ENCODE data around the gene ASB15.
A peak's percentile ranks its signal among the peaks of the same experiment; 100 is the strongest.

Gene ASB15

DNA sequence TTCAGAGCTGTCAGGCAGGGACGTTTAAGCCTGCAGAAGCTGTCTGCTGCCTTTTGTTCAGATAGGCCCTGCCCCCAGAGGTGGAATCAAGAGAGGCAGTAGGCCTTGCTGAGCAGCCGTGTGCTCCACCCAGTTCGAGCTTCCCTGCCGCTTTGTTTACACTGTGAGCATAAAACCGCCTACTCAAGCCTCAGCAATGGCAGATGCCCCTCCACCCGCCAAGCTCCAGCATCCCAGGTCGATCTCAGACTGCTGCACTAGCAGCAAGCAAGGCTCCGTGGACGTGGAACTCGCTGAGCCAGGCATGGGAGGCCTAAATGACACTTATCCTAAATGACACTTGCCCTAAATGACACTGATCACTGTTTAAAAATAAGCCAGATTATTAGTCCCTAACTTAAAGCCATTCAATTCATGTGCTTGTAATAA, 6.8 kb upstream of the ASB15 start:
- Histone ChIP-seq H3K27me3 (ENCODE audit: control insufficient read depth in 3 of 3, insufficient read depth in 3 of 3, low read depth in 1 of 3, low read length in 3 of 3) (no peaks in the 10 kb centered on the region), H3K4me2 (ENCODE audit: insufficient read depth, low read length, poor library complexity, severe bottlenecking) (peak overlapping the region; percentile 14), H3K27ac (replicated peaks; ENCODE audit: low read length) (no peak overlapping the region), H3K18ac (ENCODE audit: low read length) (no peak overlapping the region), H2AFZ (ENCODE audit: low read length) (peak overlapping the region; percentile 87), H3K4me3 (ENCODE audit: low read length in 2 of 2) (peak overlapping the region in 1 of 2 donors; percentile 19), H3K79me1 (ENCODE audit: low read depth, low read length) (no peaks in the 10 kb centered on the region), H2AK5ac (ENCODE audit: low read depth, low read length) (no peak overlapping the region), H2BK120ac (ENCODE audit: low read depth, low read length) (no peak overlapping the region), H3K9me3 (replicated peaks in 1 of 2; ENCODE audit: control insufficient read depth in 2 of 2, insufficient read depth in 1 of 2, low read depth in 1 of 2, low read length in 2 of 2) (no peaks in the 10 kb centered on the region), H3K9ac (ENCODE audit: low read depth, low read length, poor library complexity) (no peak overlapping the region), H2BK15ac (ENCODE audit: low read length) (no peak overlapping the region), H2BK5ac (ENCODE audit: low read length) (no peak overlapping the region), H3K4ac (ENCODE audit: low read length) (no peak overlapping the region), H3K36me3 (replicated peaks in 1 of 2; ENCODE audit: control insufficient read depth in 2 of 2, insufficient read depth in 2 of 2, low read length in 2 of 2) (no peaks in the 10 kb centered on the region), H2BK12ac (ENCODE audit: low read length) (no peak overlapping the region), H4K91ac (ENCODE audit: low read depth, low read length, poor library complexity) (no peak overlapping the region), H3K14ac (ENCODE audit: low read length) (no peak overlapping the region), H3K4me1 (ENCODE audit: control insufficient read depth in 2 of 2, insufficient read depth in 1 of 2, low read depth in 1 of 2, low read length in 2 of 2) (peaks cover 5 to 6% of the 10 kb centered on the region in 2 donors), H4K8ac (ENCODE audit: low read depth, low read length) (no peak overlapping the region), H3K23ac (ENCODE audit: low read depth, low read length, poor library complexity) (no peak overlapping the region)
- WGBS, 2 donors (ENCODE audit: extremely low coverage in 2 of 2, insufficient read length in 2 of 2, insufficient replicate concordance in 1 of 2): no CpG with 5 or more reads among the region's 10 CpGs
- peak; percentile 54 for DNase-seq (ENCODE audit: low spot score)

DNA sequence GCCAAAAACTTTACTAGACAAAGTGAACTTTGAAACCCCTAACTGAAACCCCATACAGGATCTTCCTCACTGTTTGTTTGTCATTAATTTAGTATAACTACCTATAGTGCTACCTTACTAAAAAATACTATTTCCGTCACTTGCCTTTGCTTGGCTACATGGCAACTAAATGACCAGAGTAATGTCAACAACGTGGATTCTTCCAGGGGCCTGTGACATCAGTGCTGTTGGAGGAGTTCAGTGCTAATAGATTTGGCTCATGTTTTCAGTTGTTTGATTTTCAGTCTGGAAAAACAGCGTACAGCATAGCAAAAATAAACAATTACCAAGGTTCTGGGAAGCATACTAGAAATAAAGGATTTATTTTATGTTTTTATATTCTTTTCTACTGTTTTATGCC, 3.0 kb upstream of the ASB15 start:
- H3K79me1 ChIP-seq (ENCODE audit: low read depth, low read length): no peaks in the 10 kb centered on the region
- no peak overlapping the region for H3K4me2 ChIP-seq (ENCODE audit: insufficient read depth, low read length, poor library complexity, severe bottlenecking)
- no peak overlapping the region for H3K4ac ChIP-seq (ENCODE audit: low read length)
- no peaks in the 10 kb centered on the region for H3K36me3 ChIP-seq (replicated peaks in 1 of 2; ENCODE audit: control insufficient read depth in 2 of 2, insufficient read depth in 2 of 2, low read length in 2 of 2)
- H2BK120ac ChIP-seq (ENCODE audit: low read depth, low read length): no peak overlapping the region
- H2AFZ ChIP-seq (ENCODE audit: low read length): no peak overlapping the region
- no peak overlapping the region for H2AK5ac ChIP-seq (ENCODE audit: low read depth, low read length)
- H4K91ac ChIP-seq (ENCODE audit: low read depth, low read length, poor library complexity): no peak overlapping the region
- no peak overlapping the region for H3K14ac ChIP-seq (ENCODE audit: low read length)
- no peak overlapping the region for H3K18ac ChIP-seq (ENCODE audit: low read length)
- DNase-seq (ENCODE audit: low spot score): no peak
- no peak overlapping the region for H4K8ac ChIP-seq (ENCODE audit: low read depth, low read length)
- no peaks in the 10 kb centered on the region for H3K27me3 ChIP-seq (ENCODE audit: control insufficient read depth in 3 of 3, insufficient read depth in 3 of 3, low read depth in 1 of 3, low read length in 3 of 3)
- H3K4me1 ChIP-seq (ENCODE audit: control insufficient read depth in 2 of 2, insufficient read depth in 1 of 2, low read depth in 1 of 2, low read length in 2 of 2): peaks cover 5 to 6% of the 10 kb centered on the region in 2 donors
- no peak overlapping the region for H3K9ac ChIP-seq (ENCODE audit: low read depth, low read length, poor library complexity)
- no peak overlapping the region for H3K4me3 ChIP-seq (ENCODE audit: low read length in 2 of 2)
- WGBS, 2 donors (ENCODE audit: extremely low coverage in 2 of 2, insufficient read length in 2 of 2, insufficient replicate concordance in 1 of 2): no CpG with 5 or more reads among the region's 3 CpGs
- H2BK15ac ChIP-seq (ENCODE audit: low read length): no peak overlapping the region
- no peaks in the 10 kb centered on the region for H3K9me3 ChIP-seq (replicated peaks in 1 of 2; ENCODE audit: control insufficient read depth in 2 of 2, insufficient read depth in 1 of 2, low read depth in 1 of 2, low read length in 2 of 2)
- H3K23ac ChIP-seq (ENCODE audit: low read depth, low read length, poor library complexity): no peak overlapping the region
- no peak overlapping the region for H3K27ac ChIP-seq (replicated peaks; ENCODE audit: low read length)
- H2BK5ac ChIP-seq (ENCODE audit: low read length): no peak overlapping the region
- H2BK12ac ChIP-seq (ENCODE audit: low read length): no peak overlapping the region

DNA sequence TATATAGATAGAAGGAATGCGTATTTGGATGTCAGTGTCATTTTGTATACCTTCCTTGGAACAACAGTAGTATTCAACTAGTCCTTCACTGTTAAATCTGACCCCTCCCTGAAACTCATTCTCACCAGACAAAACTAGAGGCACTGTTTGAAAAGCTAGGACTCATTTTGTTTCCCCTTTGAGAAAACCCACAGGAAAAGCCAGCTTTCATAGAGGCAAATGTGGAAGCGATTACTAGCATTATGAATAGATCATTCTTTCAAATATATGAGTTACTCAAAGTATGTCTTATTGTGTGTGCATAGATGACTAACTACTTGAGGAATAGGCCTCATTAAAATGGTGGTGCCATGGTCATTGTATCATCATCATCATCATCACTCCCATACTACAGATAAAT, 1.9 kb upstream of the ASB15 start:
- no peak overlapping the region for H4K91ac ChIP-seq (ENCODE audit: low read depth, low read length, poor library complexity)
- H3K27ac ChIP-seq (replicated peaks; ENCODE audit: low read length): no peak overlapping the region
- no peak overlapping the region for H3K4ac ChIP-seq (ENCODE audit: low read length)
- no peak overlapping the region for H2BK12ac ChIP-seq (ENCODE audit: low read length)
- no peak overlapping the region for H2AK5ac ChIP-seq (ENCODE audit: low read depth, low read length)
- no peak overlapping the region for H2BK120ac ChIP-seq (ENCODE audit: low read depth, low read length)
- H3K18ac ChIP-seq (ENCODE audit: low read length): no peak overlapping the region
- DNase-seq (ENCODE audit: low spot score): no peak
- no peak overlapping the region for H3K9ac ChIP-seq (ENCODE audit: low read depth, low read length, poor library complexity)
- no peaks in the 10 kb centered on the region for H3K27me3 ChIP-seq (ENCODE audit: control insufficient read depth in 3 of 3, insufficient read depth in 3 of 3, low read depth in 1 of 3, low read length in 3 of 3)
- no peak overlapping the region for H3K4me2 ChIP-seq (ENCODE audit: insufficient read depth, low read length, poor library complexity, severe bottlenecking)
- H3K36me3 ChIP-seq (replicated peaks in 1 of 2; ENCODE audit: control insufficient read depth in 2 of 2, insufficient read depth in 2 of 2, low read length in 2 of 2): no peaks in the 10 kb centered on the region
- H3K23ac ChIP-seq (ENCODE audit: low read depth, low read length, poor library complexity): no peak overlapping the region
- WGBS, 2 donors (ENCODE audit: extremely low coverage in 2 of 2, insufficient read length in 2 of 2, insufficient replicate concordance in 1 of 2): no CpG with 5 or more reads among the region's 2 CpGs
- H3K79me1 ChIP-seq (ENCODE audit: low read depth, low read length): no peaks in the 10 kb centered on the region
- no peak overlapping the region for H2BK15ac ChIP-seq (ENCODE audit: low read length)
- peaks cover 4% of the 10 kb centered on the region in 2 donors for H3K4me1 ChIP-seq (ENCODE audit: control insufficient read depth in 2 of 2, insufficient read depth in 1 of 2, low read depth in 1 of 2, low read length in 2 of 2)
- H3K4me3 ChIP-seq (ENCODE audit: low read length in 2 of 2): no peak overlapping the region
- H3K9me3 ChIP-seq (replicated peaks in 1 of 2; ENCODE audit: control insufficient read depth in 2 of 2, insufficient read depth in 1 of 2, low read depth in 1 of 2, low read length in 2 of 2): no peaks in the 10 kb centered on the region
- H2BK5ac ChIP-seq (ENCODE audit: low read length): no peak overlapping the region
- H4K8ac ChIP-seq (ENCODE audit: low read depth, low read length): no peak overlapping the region
- no peak overlapping the region for H3K14ac ChIP-seq (ENCODE audit: low read length)
- H2AFZ ChIP-seq (ENCODE audit: low read length): no peak overlapping the region

DNA sequence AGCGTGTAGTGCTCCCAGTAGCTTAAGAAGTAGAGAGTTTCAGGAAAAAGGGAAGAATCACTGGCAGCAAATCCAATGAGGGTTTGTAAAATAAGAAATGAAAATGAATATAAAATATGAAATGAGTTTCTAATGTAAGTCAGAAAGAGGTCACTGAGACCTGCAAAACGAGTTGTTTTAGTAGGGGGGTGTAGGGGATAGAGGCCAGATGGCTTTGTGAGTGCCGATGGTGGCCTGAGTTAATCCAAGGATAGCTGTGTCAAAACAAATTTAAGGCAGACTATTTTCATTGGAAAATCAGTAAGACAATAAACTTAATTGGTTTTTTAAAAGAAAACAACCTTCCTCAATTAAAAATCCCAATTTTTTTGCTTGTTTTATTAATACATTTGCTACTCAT, 745 bp upstream of the ASB15 start:
- H3K18ac ChIP-seq (ENCODE audit: low read length): no peak overlapping the region
- H3K4me1 ChIP-seq (ENCODE audit: control insufficient read depth in 2 of 2, insufficient read depth in 1 of 2, low read depth in 1 of 2, low read length in 2 of 2): no peaks in the 10 kb centered on the region
- no peak for DNase-seq (ENCODE audit: low spot score)
- H3K36me3 ChIP-seq (replicated peaks in 1 of 2; ENCODE audit: control insufficient read depth in 2 of 2, insufficient read depth in 2 of 2, low read length in 2 of 2): no peaks in the 10 kb centered on the region
- H3K14ac ChIP-seq (ENCODE audit: low read length): no peak overlapping the region
- no peak overlapping the region for H2BK120ac ChIP-seq (ENCODE audit: low read depth, low read length)
- H3K79me1 ChIP-seq (ENCODE audit: low read depth, low read length): no peaks in the 10 kb centered on the region
- WGBS, 2 donors (ENCODE audit: extremely low coverage in 2 of 2, insufficient read length in 2 of 2, insufficient replicate concordance in 1 of 2): no CpG with 5 or more reads among the region's 3 CpGs
- no peaks in the 10 kb centered on the region for H3K27me3 ChIP-seq (ENCODE audit: control insufficient read depth in 3 of 3, insufficient read depth in 3 of 3, low read depth in 1 of 3, low read length in 3 of 3)
- no peak overlapping the region for H4K8ac ChIP-seq (ENCODE audit: low read depth, low read length)
- H3K23ac ChIP-seq (ENCODE audit: low read depth, low read length, poor library complexity): no peak overlapping the region
- H4K91ac ChIP-seq (ENCODE audit: low read depth, low read length, poor library complexity): no peak overlapping the region
- H3K9me3 ChIP-seq (replicated peaks in 1 of 2; ENCODE audit: control insufficient read depth in 2 of 2, insufficient read depth in 1 of 2, low read depth in 1 of 2, low read length in 2 of 2): no peaks in the 10 kb centered on the region
- H3K4ac ChIP-seq (ENCODE audit: low read length): no peak overlapping the region
- H2BK12ac ChIP-seq (ENCODE audit: low read length): no peak overlapping the region
- H2BK5ac ChIP-seq (ENCODE audit: low read length): no peak overlapping the region
- no peak overlapping the region for H3K27ac ChIP-seq (replicated peaks; ENCODE audit: low read length)
- no peak overlapping the region for H2BK15ac ChIP-seq (ENCODE audit: low read length)
- H3K4me3 ChIP-seq (ENCODE audit: low read length in 2 of 2): no peak overlapping the region
- no peak overlapping the region for H2AK5ac ChIP-seq (ENCODE audit: low read depth, low read length)
- no peak overlapping the region for H2AFZ ChIP-seq (ENCODE audit: low read length)
- H3K9ac ChIP-seq (ENCODE audit: low read depth, low read length, poor library complexity): no peak overlapping the region
- no peak overlapping the region for H3K4me2 ChIP-seq (ENCODE audit: insufficient read depth, low read length, poor library complexity, severe bottlenecking)

All from neuronal stem cell (in vitro differentiated cells).